ENCODE results near the gene EDN3. TPM values are rescaled to one million over a fixed set of nuclear protein-coding genes. Genes with fewer than 3 reads are reported as not detected.

EDN3 gene
- total and polyA plus RNA-seq, 2 donors (not counting 1 experiment from before 2014, with no cell fraction given) = not detected

DNA sequence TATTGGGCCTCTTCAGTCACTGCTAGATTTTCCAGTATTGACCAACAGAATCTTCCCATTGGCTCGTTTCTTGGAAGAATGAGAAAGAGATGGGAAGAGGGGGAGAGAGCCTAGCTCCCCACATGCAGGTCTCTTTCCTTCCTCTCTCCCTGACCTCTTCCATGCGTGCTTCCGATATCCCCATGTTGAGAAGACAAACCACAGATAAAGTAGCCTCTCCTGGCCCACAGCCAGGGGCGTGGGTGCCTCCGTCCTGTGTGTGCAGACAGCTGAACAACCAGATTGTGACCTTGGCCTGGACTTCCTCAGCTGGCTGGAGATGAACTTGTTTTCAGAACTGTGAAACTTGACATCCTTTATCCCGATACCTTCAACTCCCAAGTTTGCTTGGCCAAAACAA, 71.0 kb downstream of the EDN3 start:
- H3K4me2 ChIP-seq (ENCODE audit: extremely low read depth, insufficient read depth, low read length) = no peak overlapping the region
- H3K79me2 ChIP-seq (ENCODE audit: control insufficient read depth, insufficient read depth, low read length) = no peaks in the 10 kb centered on the region
- no peaks in the 10 kb centered on the region for H3K36me3 ChIP-seq (ENCODE audit: control insufficient read depth, insufficient read depth, low read length)
- H3K27me3 ChIP-seq (ENCODE audit: control insufficient read depth, insufficient read depth, low read length) = no peaks in the 10 kb centered on the region
- TF ChIP-seq, protein P1, sequence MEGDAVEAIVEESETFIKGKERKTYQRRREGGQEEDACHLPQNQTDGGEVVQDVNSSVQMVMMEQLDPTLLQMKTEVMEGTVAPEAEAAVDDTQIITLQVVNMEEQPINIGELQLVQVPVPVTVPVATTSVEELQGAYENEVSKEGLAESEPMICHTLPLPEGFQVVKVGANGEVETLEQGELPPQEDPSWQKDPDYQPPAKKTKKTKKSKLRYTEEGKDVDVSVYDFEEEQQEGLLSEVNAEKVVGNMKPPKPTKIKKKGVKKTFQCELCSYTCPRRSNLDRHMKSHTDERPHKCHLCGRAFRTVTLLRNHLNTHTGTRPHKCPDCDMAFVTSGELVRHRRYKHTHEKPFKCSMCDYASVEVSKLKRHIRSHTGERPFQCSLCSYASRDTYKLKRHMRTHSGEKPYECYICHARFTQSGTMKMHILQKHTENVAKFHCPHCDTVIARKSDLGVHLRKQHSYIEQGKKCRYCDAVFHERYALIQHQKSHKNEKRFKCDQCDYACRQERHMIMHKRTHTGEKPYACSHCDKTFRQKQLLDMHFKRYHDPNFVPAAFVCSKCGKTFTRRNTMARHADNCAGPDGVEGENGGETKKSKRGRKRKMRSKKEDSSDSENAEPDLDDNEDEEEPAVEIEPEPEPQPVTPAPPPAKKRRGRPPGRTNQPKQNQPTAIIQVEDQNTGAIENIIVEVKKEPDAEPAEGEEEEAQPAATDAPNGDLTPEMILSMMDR (conservative IDR thresholded peaks at IDR 0.05 in 1 of 2, IDR thresholded peaks at IDR 0.05 in 1 of 2; ENCODE audit: low read depth in 1 of 2, low read length in 2 of 2) = no peak
- no peak overlapping the region for H2AFZ ChIP-seq (ENCODE audit: low read length)
- no peak overlapping the region for H3K4me3 ChIP-seq (replicated peaks in 1 of 4; ENCODE audit: control extremely low read depth in 1 of 4, insufficient read depth in 1 of 4, low read depth in 3 of 4, low read length in 4 of 4)
- no peaks in the 10 kb centered on the region for H3K9me3 ChIP-seq (ENCODE audit: control insufficient read depth, insufficient read depth, low read depth, low read length)
- H3K27ac ChIP-seq (ENCODE audit: insufficient read depth, low read length) = no peak overlapping the region
- no peak for DNase-seq (ENCODE audit: low read depth in 2 of 2)
- H3K4me1 ChIP-seq (ENCODE audit: control insufficient read depth, extremely low read depth, insufficient read depth, low read length) = no peaks in the 10 kb centered on the region
- H3K9ac ChIP-seq (ENCODE audit: insufficient read depth, low read length) = no peak overlapping the region
- H4K20me1 ChIP-seq (ENCODE audit: control insufficient read depth, extremely low read depth, insufficient read depth, low read length) = no peaks in the 10 kb centered on the region

DNA sequence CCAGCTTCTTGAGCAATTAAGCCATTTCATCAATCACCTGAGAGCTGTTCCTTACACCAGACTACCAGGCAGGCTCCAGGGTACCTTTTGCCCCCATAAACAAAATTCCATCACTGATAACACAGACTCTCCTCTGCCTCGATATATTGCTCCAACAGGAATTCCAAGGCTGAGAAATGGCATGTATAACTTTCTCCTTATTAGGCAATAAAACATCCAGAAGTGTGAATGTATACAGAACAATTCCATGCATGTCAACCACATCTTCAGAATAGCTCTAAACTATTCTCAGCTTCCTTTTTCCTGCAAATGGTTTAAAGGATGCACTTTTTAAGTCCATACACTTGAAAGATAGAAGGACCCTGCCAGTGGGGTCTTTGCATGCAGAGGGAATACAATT, 73.8 kb downstream of the EDN3 start:
- H3K36me3 ChIP-seq (ENCODE audit: control insufficient read depth, insufficient read depth, low read length) = no peaks in the 10 kb centered on the region
- no peaks in the 10 kb centered on the region for H4K20me1 ChIP-seq (ENCODE audit: control insufficient read depth, extremely low read depth, insufficient read depth, low read length)
- no peak overlapping the region for H3K4me2 ChIP-seq (ENCODE audit: extremely low read depth, insufficient read depth, low read length)
- H3K9me3 ChIP-seq (ENCODE audit: control insufficient read depth, insufficient read depth, low read depth, low read length) = no peaks in the 10 kb centered on the region
- H2AFZ ChIP-seq (ENCODE audit: low read length) = no peak overlapping the region
- H3K27ac ChIP-seq (ENCODE audit: insufficient read depth, low read length) = no peak overlapping the region
- no peak overlapping the region for H3K9ac ChIP-seq (ENCODE audit: insufficient read depth, low read length)
- H3K4me1 ChIP-seq (ENCODE audit: control insufficient read depth, extremely low read depth, insufficient read depth, low read length) = no peaks in the 10 kb centered on the region
- no peaks in the 10 kb centered on the region for H3K27me3 ChIP-seq (ENCODE audit: control insufficient read depth, insufficient read depth, low read length)
- TF ChIP-seq EZH2 (IDR thresholded peaks at IDR 0.05; ENCODE audit: low read length, missing control alignments) = no peak
- TF ChIP-seq, protein P1 (conservative IDR thresholded peaks at IDR 0.05 in 1 of 2, IDR thresholded peaks at IDR 0.05 in 1 of 2; ENCODE audit: low read depth in 1 of 2, low read length in 2 of 2) = no peak
- no peak overlapping the region for H3K4me3 ChIP-seq (replicated peaks in 1 of 4; ENCODE audit: control extremely low read depth in 1 of 4, insufficient read depth in 1 of 4, low read depth in 3 of 4, low read length in 4 of 4)
- DNase-seq (ENCODE audit: low read depth in 2 of 2) = no peak
- no peaks in the 10 kb centered on the region for H3K79me2 ChIP-seq (ENCODE audit: control insufficient read depth, insufficient read depth, low read length)

DNA sequence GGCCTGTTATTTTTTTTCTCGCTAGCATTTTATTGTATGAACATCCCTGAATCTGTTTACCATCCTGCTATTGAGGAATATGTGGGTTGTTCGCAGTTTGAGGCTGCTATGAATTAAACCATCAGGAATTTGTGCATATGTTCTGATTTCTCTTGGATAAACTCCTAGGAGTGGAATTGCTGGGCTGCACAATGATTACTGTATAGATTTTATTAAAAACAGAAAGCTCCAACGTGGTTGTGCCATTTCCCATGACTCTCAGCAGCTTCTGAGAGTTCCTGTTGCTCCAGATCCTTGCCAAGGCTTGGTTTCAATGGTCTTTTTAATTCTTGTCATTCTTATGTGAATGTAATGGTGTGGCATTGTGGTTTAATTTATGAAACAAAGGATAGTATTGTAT, 75.1 kb downstream of the EDN3 start:
- Histone ChIP-seq H3K9me3 (ENCODE audit: control insufficient read depth, insufficient read depth, low read depth, low read length) (no peaks in the 10 kb centered on the region), H3K27ac (ENCODE audit: insufficient read depth, low read length) (no peak overlapping the region), H3K36me3 (ENCODE audit: control insufficient read depth, insufficient read depth, low read length) (no peaks in the 10 kb centered on the region), H3K4me1 (ENCODE audit: control insufficient read depth, extremely low read depth, insufficient read depth, low read length) (no peaks in the 10 kb centered on the region), H4K20me1 (ENCODE audit: control insufficient read depth, extremely low read depth, insufficient read depth, low read length) (no peaks in the 10 kb centered on the region), H3K9ac (ENCODE audit: insufficient read depth, low read length) (no peak overlapping the region), H3K4me2 (ENCODE audit: extremely low read depth, insufficient read depth, low read length) (no peak overlapping the region), H3K79me2 (ENCODE audit: control insufficient read depth, insufficient read depth, low read length) (no peaks in the 10 kb centered on the region), H2AFZ (ENCODE audit: low read length) (no peak overlapping the region), H3K27me3 (ENCODE audit: control insufficient read depth, insufficient read depth, low read length) (no peaks in the 10 kb centered on the region), H3K4me3 (replicated peaks in 1 of 4; ENCODE audit: control extremely low read depth in 1 of 4, insufficient read depth in 1 of 4, low read depth in 3 of 4, low read length in 4 of 4) (no peak overlapping the region)
- DNase-seq (ENCODE audit: low read depth in 2 of 2) = no peak
- TF ChIP-seq, protein P1 (conservative IDR thresholded peaks at IDR 0.05 in 1 of 2, IDR thresholded peaks at IDR 0.05 in 1 of 2; ENCODE audit: low read depth in 1 of 2, low read length in 2 of 2) = no peak
- no peak for TF ChIP-seq EZH2 (IDR thresholded peaks at IDR 0.05; ENCODE audit: low read length, missing control alignments)

Other genes with a start within 250 kb of the EDN3 start
- gene ZNF831, start 136.8 kb upstream of the EDN3 start, total RNA-seq = not detected in 2 replicates
- gene ZNF831, start 136.8 kb upstream of the EDN3 start, polyA plus RNA-seq = not detected in 2 replicates

Measured in fibroblast of lung (primary cell).